ENCODE measurements around the gene CISD2.
"Not testable (repeated sequence)": the region's sequence is repeated elsewhere in the genome, so short reads cannot be mapped to it uniquely, and the experiment has no call there.

CISD2 gene

DNA sequence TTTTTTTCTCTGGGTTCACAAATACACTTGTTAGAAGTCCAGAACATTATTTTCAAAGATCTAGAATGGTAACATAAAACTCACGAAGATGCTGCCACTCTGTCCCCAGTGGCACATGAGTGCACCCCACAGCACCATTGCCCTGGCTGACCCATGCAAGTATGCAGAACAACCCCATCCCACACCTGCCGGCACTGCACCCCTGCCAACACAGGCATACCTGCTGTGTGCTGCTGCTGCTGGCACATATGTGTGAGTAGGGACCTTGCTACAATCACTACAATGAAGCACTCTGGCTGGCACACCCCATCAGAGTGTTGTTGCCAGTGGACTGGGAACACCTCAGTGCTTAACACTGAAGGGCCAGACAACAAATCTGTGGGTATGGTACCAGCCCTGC lies 66.9 kb downstream of the CISD2 start:
- DNase-seq = no peak

DNA sequence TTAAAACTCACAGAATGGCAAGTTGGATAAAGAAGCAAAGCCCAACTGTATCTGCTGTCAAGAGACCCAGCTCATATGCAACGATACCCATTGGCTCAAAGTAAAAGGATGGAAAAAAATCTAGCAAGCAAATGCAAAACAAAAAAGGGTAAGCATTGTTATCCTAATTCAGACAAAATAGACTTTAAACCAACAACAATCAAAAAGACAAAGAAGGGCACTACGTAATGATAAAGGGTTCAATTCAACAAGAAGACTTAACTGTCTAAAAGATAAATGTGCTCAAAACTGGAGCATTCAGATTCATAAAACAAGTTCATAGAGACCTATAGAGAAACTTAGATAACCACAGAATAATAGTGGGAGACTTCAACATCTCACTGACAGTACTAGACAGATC lies 69.3 kb downstream of the CISD2 start:
- DNase-seq = not testable (repeated sequence)

All from NCI-H82 (cell line).